SK-N-SH (cell line): Measurements from ENCODE around the gene NKX6-2. TPM values are rescaled to one million over a fixed set of nuclear protein-coding genes. Genes with fewer than 3 reads are reported as not detected.
"Not testable (repeated sequence)": the region's sequence is repeated elsewhere in the genome, so short reads cannot be mapped to it uniquely, and the experiment has no call there.

ENCODE experiments used
- CTCF ChIA-PET: fragments of 300-600, 350-600 bp; formaldehyde crosslinking; extraction: SDS; loops from one replicate; lab custom pipeline; 2021; lab: Yijun Ruan, JAX
- POLR2A ChIA-PET: fragments of 350-600 bp; sonication (Branson Sonifier 250); formaldehyde crosslinking; extraction: SDS; loops from one replicate; lab custom pipeline; 2020; ENCODE audit warnings: antibody characterized with exemption, inconsistent platforms; lab: Yijun Ruan, JAX
- DNase-seq: peaks from one replicate; pipeline ENCODE4 v3.0.0; 2012
- H2AFZ ChIP-seq: fragments of 200-600 bp; sonication (generic); 2 replicates; pipeline ENCODE4 v1.8.1; 2016; ENCODE audit warnings: antibody characterized with exemption, mild to moderate bottlenecking, low read depth
- H3F3A ChIP-seq: fragments of 200-600 bp; sonication (generic); replicated peaks from 2 replicates; pipeline ENCODE3; 2016; ENCODE audit warnings: antibody characterized with exemption, mild to moderate bottlenecking; ENCODE audit not compliant: insufficient read depth
- H3K27ac ChIP-seq, 2 experiments: fragments of 200-500 bp in 1 of 2; fragments of 200-600 bp in 1 of 2; sonication (Bioruptor generic) in 1 of 2; sonication (generic), shearing (Covaris generic) in 1 of 2; 2 replicates each; pipeline versions ENCODE4 v1.5.1 to v1.6.1; 2014 to 2016; ENCODE audit warnings: low read depth in 2 of 2, inconsistent platforms in 1 of 2, low read length in 1 of 2, mild to moderate bottlenecking in 1 of 2, mixed read lengths in 1 of 2
- H3K27me3 ChIP-seq: fragments of 200-600 bp; sonication (generic), shearing (Covaris generic); 2 replicates; pipeline ENCODE4 v1.6.1; 2016; ENCODE audit warnings: mixed run types; ENCODE audit not compliant: insufficient read depth
- H3K36me3 ChIP-seq, 2 experiments: fragments of 200-500 bp in 1 of 2; fragments of 200-600 bp in 1 of 2; sonication (Bioruptor generic) in 1 of 2; sonication (generic) in 1 of 2; replicated peaks in 1 of 2; 2 replicates each; pipeline versions ENCODE3 to v1.5.1; 2014 to 2016; ENCODE audit warnings: low read length in 1 of 2, mild to moderate bottlenecking in 1 of 2; ENCODE audit not compliant: insufficient read depth in 2 of 2, control insufficient read depth in 1 of 2
- H3K4me1 ChIP-seq, 2 experiments: fragments of 200-500 bp in 1 of 2; fragments of 200-600 bp in 1 of 2; sonication (Bioruptor generic) in 1 of 2; sonication (generic), shearing (Covaris generic) in 1 of 2; 2 replicates each; pipeline versions ENCODE4 v1.5.1 to v1.6.1; 2014 to 2016; ENCODE audit warnings: low read depth in 1 of 2, low read length in 1 of 2, mixed run types in 1 of 2; ENCODE audit not compliant: insufficient read depth in 2 of 2, control insufficient read depth in 1 of 2
- H3K4me2 ChIP-seq: fragments of 200-600 bp; sonication (generic), shearing (Covaris generic); 2 replicates; pipeline ENCODE4 v1.6.1; 2017; ENCODE audit warnings: mixed run types
- H3K4me3 ChIP-seq, 2 experiments: fragments of 200-500 bp in 1 of 2; fragments of 200-600 bp in 1 of 2; sonication (Bioruptor generic) in 1 of 2; sonication (generic), shearing (Covaris generic) in 1 of 2; 2 replicates each; pipeline versions ENCODE4 v1.5.1 to v1.8.1; 2014 to 2016; ENCODE audit warnings: low read depth in 2 of 2, inconsistent platforms in 1 of 2, low read length in 1 of 2, mild to moderate bottlenecking in 1 of 2, mixed read lengths in 1 of 2, moderate library complexity in 1 of 2
- H3K79me2 ChIP-seq: fragments of 200-600 bp; sonication (generic); 2 replicates; pipeline ENCODE4 v1.8.1; 2017; ENCODE audit warnings: mild to moderate bottlenecking; ENCODE audit not compliant: insufficient read depth
- H3K9ac ChIP-seq: fragments of 200-600 bp; sonication (generic); 2 replicates; pipeline ENCODE4 v1.6.1; 2017; ENCODE audit warnings: mixed run types
- H3K9me2 ChIP-seq: fragments of 200-600 bp; sonication (generic); 2 replicates; pipeline ENCODE4 v1.6.1; 2017; ENCODE audit warnings: mixed run types
- H3K9me3 ChIP-seq: fragments of 200-600 bp; sonication (generic); 2 replicates; pipeline ENCODE4 v1.6.1; 2017; ENCODE audit warnings: mixed run types, mild to moderate bottlenecking, moderate library complexity
- H4K20me1 ChIP-seq: fragments of 200-600 bp; sonication (generic); 2 replicates; pipeline ENCODE4 v1.6.1; 2017; ENCODE audit warnings: mild to moderate bottlenecking, mixed run types; ENCODE audit not compliant: insufficient read depth
- ELF1 ChIP-seq: IDR thresholded peaks from 2 replicates; pipeline ENCODE4 v1.4.0; 2012
- EP300 ChIP-seq, 2 experiments: IDR thresholded peaks; 2 replicates each; pipeline versions ENCODE4 v1.4.0 to v1.6.1; 2012; ENCODE audit warnings: borderline replicate concordance in 1 of 2, low read depth in 1 of 2, low read length in 1 of 2
- EZH2phosphoT487 ChIP-seq: fragments of 200-600 bp; sonication (generic); IDR thresholded peaks from 2 replicates; pipeline ENCODE4 v1.6.1; 2017; ENCODE audit warnings: low read depth, mixed run types, mild to moderate bottlenecking, antibody characterized with exemption, moderate library complexity, borderline replicate concordance
- FOSL2 ChIP-seq: IDR thresholded peaks from 2 replicates; pipeline ENCODE4 v1.4.0; 2012; ENCODE audit warnings: low read depth, mild to moderate bottlenecking, moderate library complexity, borderline replicate concordance
- GABPA ChIP-seq: IDR thresholded peaks from 2 replicates; pipeline ENCODE4 v1.4.0; 2012; ENCODE audit warnings: low read depth, mild to moderate bottlenecking
- GATA2 ChIP-seq: sonication (generic); formaldehyde crosslinking; IDR thresholded peaks from 2 replicates; pipeline ENCODE4 v1.5.0; 2020; ENCODE audit warnings: mild to moderate bottlenecking, missing genetic modification reagents
- IRF3 ChIP-seq: fragments of 150-350 bp; IDR thresholded peaks from 2 replicates; pipeline ENCODE4 v1.6.1; 2016; ENCODE audit warnings: mild to moderate bottlenecking, low read depth, low read length
- JUND ChIP-seq: IDR thresholded peaks from 2 replicates; pipeline ENCODE4 v1.4.0; 2012
- MAX ChIP-seq: IDR thresholded peaks from 2 replicates; pipeline ENCODE4 v1.4.0; 2012; ENCODE audit warnings: low read depth
- MXI1 ChIP-seq: IDR thresholded peaks from 2 replicates; pipeline ENCODE4 v1.6.1; 2012; ENCODE audit warnings: mild to moderate bottlenecking, low read depth, low read length, improper control_type of control experiment
- NFIC ChIP-seq: IDR thresholded peaks from 2 replicates; pipeline ENCODE4 v1.4.0; 2012; ENCODE audit warnings: borderline replicate concordance
- NRF1 ChIP-seq: IDR thresholded peaks from 2 replicates; pipeline ENCODE4 v1.6.1; 2012; ENCODE audit warnings: low read depth, mild to moderate bottlenecking, low read length
- POLR2AphosphoS5 ChIP-seq: IDR thresholded peaks from 2 replicates; pipeline ENCODE4 v1.6.1; 2012; ENCODE audit warnings: low read depth, low read length
- RCOR1 ChIP-seq: fragments of 150-350 bp; IDR thresholded peaks from 2 replicates; pipeline ENCODE4 v1.6.1; 2017; ENCODE audit warnings: antibody characterized with exemption, low read length
- RFX5 ChIP-seq: IDR thresholded peaks from 2 replicates; pipeline ENCODE4 v1.6.1; 2012; ENCODE audit warnings: mild to moderate bottlenecking, improper control_type of control experiment, low read length
- SMC3 ChIP-seq: IDR thresholded peaks from 2 replicates; pipeline ENCODE4 v1.6.1; 2012; ENCODE audit warnings: low read depth, low read length, improper control_type of control experiment
- TAF1 ChIP-seq: IDR thresholded peaks from 2 replicates; pipeline ENCODE4 v1.6.1; 2012; ENCODE audit warnings: low read depth, mild to moderate bottlenecking, low read length, moderate library complexity, borderline replicate concordance
- TCF12 ChIP-seq: IDR thresholded peaks from 2 replicates; pipeline ENCODE4 v1.4.0; 2012
- TEAD4 ChIP-seq: IDR thresholded peaks from 2 replicates; pipeline ENCODE4 v1.4.0; 2012; ENCODE audit warnings: mild to moderate bottlenecking, borderline replicate concordance; ENCODE audit not compliant: insufficient read depth
- YY1 ChIP-seq: IDR thresholded peaks from 2 replicates; pipeline ENCODE4 v1.4.0; 2012; ENCODE audit warnings: low read depth, mild to moderate bottlenecking
- WGBS: methylation state at CpG from one replicate; pipeline ENCODE4 v1.1.6; 2017; ENCODE audit warnings: low lambda C conversion rate; 5-methylcytosine and 5-hydroxymethylcytosine counted together
- polyA plus RNA-seq, 3 experiments: library from polyadenylated mRNA; depleted of rRNA; stranded (reverse); fragments of >200 nt; gene quantifications; 2 replicates each; pipeline ENCODE4 v1.2.3, GENCODE V29; 2012
- TF ChIP-seq, protein P1 (sequence below): fragments of 150-350 bp; IDR thresholded peaks from 2 replicates; pipeline ENCODE4 v1.6.1; 2017; ENCODE audit warnings: antibody characterized with exemption, low read length, low read depth, borderline replicate concordance
- TF ChIP-seq, protein P2 (sequence below): IDR thresholded peaks from 2 replicates; pipeline ENCODE4; 2012

NKX6-2 gene
- polyA plus RNA-seq, 1 of the 3 experiments (the other 2 are of a cell fraction): not detected

DNA sequence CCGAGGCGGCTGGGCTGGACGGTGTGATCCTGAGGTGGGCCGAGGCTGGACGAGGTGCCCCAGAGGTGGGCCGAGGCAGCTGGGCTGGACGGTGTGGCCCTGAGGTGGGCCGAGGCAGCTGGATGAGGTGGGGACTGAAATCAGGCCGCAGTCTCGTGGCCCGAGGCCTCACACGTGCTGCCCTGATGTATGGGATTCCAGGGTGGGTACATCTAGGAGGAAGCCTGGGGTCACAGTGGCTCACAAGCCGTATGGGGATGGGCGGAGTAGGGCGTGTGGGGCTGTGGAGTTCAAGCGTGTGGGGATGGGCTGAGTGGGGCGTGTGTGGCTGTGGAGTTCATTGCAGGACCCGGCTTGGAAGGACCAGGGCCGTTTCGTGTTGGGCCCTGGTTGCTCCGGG is 12.5 kb upstream of the NKX6-2 start (continued):
- TF ChIP-seq NFIC: no peak
- no peak for TF ChIP-seq JUND
- no peak for TF ChIP-seq IRF3
- no peak for TF ChIP-seq MXI1
- TF ChIP-seq SMC3: no peak
- TF ChIP-seq GABPA: no peak

GRCh38 chr10:132797986-132798385 is 12.0 kb upstream of the NKX6-2 start:
- H3K79me2 ChIP-seq, H2AFZ ChIP-seq, H3K27me3 ChIP-seq, H3K4me3 ChIP-seq, H3K9ac ChIP-seq, H4K20me1 ChIP-seq, POLR2A ChIA-PET, H3K9me2 ChIP-seq, H3K9me3 ChIP-seq, H3K4me2 ChIP-seq, H3K27ac ChIP-seq, H3K36me3 ChIP-seq, DNase-seq, H3F3A ChIP-seq: not testable (repeated sequence)
- peaks cover 0 to 16% of the 10 kb centered on the region in 2 experiments; a peak in 1 of 4 replicates for H3K4me1 ChIP-seq
- CTCF ChIA-PET: interaction anchor here (1.3 kb wide), 1 partner anchor 143 kb away, joined by 5 read pairs; no protein-coding TSS in a partner anchor
- 83% methylated on average over 20 of the region's 32 CpGs for WGBS

DNA sequence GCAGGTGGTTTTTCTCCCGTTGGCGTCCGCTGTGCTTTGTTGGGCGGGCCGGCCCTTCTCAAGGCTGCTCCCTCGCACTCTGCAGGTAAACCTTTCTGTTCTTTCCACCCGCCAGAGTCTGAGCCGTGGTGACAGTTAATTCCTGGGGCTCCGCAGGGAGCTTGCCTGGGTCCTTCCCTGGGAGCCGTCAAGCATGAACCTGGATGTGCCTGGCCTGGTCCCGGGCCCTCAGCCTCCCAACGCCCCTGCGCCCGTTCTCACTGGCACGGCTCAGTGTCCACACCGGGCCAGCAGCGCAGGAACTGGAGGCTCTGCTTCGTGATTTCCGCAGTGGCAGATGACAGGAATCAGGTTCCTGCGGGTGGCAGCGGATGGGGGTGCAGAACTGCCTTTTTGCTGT is 10.9 kb upstream of the NKX6-2 start:
- CTCF ChIA-PET: interaction anchor here (1.3 to 4.5 kb wide), 2 partner anchors 142 kb away, joined by 5 to 42 read pairs; no protein-coding TSS in a partner anchor
- TF ChIP-seq FOSL2 (no peak), EP300 (IDR thresholded peaks at IDR 0.05; ENCODE audit: borderline replicate concordance in 1 of 2, low read depth in 1 of 2, low read length in 1 of 2) (no peak), YY1 (no peak), EZH2phosphoT487 (no peak), RCOR1 (no peak), ELF1 (no peak), JUND (no peak), TCF12 (no peak), RFX5 (no peak), NRF1 (no peak), POLR2AphosphoS5 (no peak), MXI1 (no peak), TAF1 (no peak), TEAD4 (no peak), GATA2 (CRISPR knock-in tag) (no peak), MAX (no peak), IRF3 (no peak), SMC3 (no peak)
- TF ChIP-seq, protein P1, sequence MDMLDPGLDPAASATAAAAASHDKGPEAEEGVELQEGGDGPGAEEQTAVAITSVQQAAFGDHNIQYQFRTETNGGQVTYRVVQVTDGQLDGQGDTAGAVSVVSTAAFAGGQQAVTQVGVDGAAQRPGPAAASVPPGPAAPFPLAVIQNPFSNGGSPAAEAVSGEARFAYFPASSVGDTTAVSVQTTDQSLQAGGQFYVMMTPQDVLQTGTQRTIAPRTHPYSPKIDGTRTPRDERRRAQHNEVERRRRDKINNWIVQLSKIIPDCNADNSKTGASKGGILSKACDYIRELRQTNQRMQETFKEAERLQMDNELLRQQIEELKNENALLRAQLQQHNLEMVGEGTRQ: no peak
- TF ChIP-seq, protein P2, sequence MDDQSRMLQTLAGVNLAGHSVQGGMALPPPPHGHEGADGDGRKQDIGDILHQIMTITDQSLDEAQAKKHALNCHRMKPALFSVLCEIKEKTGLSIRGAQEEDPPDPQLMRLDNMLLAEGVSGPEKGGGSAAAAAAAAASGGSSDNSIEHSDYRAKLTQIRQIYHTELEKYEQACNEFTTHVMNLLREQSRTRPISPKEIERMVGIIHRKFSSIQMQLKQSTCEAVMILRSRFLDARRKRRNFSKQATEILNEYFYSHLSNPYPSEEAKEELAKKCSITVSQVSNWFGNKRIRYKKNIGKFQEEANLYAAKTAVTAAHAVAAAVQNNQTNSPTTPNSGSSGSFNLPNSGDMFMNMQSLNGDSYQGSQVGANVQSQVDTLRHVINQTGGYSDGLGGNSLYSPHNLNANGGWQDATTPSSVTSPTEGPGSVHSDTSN: no peak
- WGBS: 86% methylated on average over 7 of the region's 21 CpGs

More for the DNA sequence above, 10.9 kb upstream of the NKX6-2 start:
- Histone ChIP-seq H3K9me2 (no peaks in the 10 kb centered on the region), H3K4me1 (peaks cover 0 to 16% of the 10 kb centered on the region in 2 experiments; a peak in 1 of 4 replicates), H3K9ac (no peak overlapping the region), H2AFZ (no peak overlapping the region), H3K4me2 (no peak overlapping the region), H4K20me1 (no peaks in the 10 kb centered on the region), H3K79me2 (no peaks in the 10 kb centered on the region), H3K4me3 (no peak overlapping the region), H3K27ac (no peak overlapping the region), H3K9me3 (no peaks in the 10 kb centered on the region), H3K36me3 (no peaks in the 10 kb centered on the region), H3K27me3 (peaks cover 12% of the 10 kb centered on the region), H3F3A (no peaks in the 10 kb centered on the region)
- POLR2A ChIA-PET: no interaction called here
- DNase-seq: no peak
